ENCODE measurements around the gene DPYD. TPM values are rescaled to one million over a fixed set of nuclear protein-coding genes. Genes with fewer than 3 reads are reported as not detected.

Gene DPYD
- total RNA-seq, 1 donor from 2014 or later: 12.6 TPM

- no peak overlapping the region for H3K27ac Mint-ChIP-seq
- peaks cover 5% of the 10 kb centered on the region for H3K4me1 Mint-ChIP-seq
- no peaks in the 10 kb centered on the region for H3K9me3 Mint-ChIP-seq
- DNase-seq: no peak
- H3K36me3 Mint-ChIP-seq (ENCODE audit: low read depth): no peaks in the 10 kb centered on the region
- ChIA-PET CTCF (no interaction called here), POLR2A (no interaction called here)
- intact Hi-C loops (cut with micrococcal nuclease): no loop called here
- H3K27me3 Mint-ChIP-seq: no peaks in the 10 kb centered on the region
- no peak overlapping the region for H3K4me3 Mint-ChIP-seq
- no peak for ATAC-seq (ENCODE audit: low read depth)
- TF ChIP-seq CTCF (IDR thresholded peaks at IDR 0.05): no peak
Observed at GRCh38 chr1:97906567-97907241, 14.1 kb downstream of the DPYD start.

GRCh38 chr1:97905141-97905940 lies 15.5 kb downstream of the DPYD start:
- ATAC-seq (ENCODE audit: low read depth) (no peak), DNase-seq (no peak)
- intact Hi-C loops (cut with micrococcal nuclease): loop anchor here (2.0 kb wide), 1 partner anchor 15 kb away; no protein-coding TSS in a partner anchor
- Mint-ChIP-seq H3K9me3 (peaks cover 2% of the 10 kb centered on the region), H3K36me3 (ENCODE audit: low read depth) (no peaks in the 10 kb centered on the region), H3K4me3 (no peak overlapping the region), H3K4me1 (peaks cover 4% of the 10 kb centered on the region), H3K27me3 (no peaks in the 10 kb centered on the region), H3K27ac (no peak overlapping the region)
- ChIA-PET POLR2A (no interaction called here), CTCF (no interaction called here)
- TF ChIP-seq CTCF (IDR thresholded peaks at IDR 0.05): no peak

GRCh38 chr1:97904534-97904933 lies 16.3 kb downstream of the DPYD start:
- no peak for ATAC-seq (ENCODE audit: low read depth)
- TF ChIP-seq CTCF (IDR thresholded peaks at IDR 0.05): no peak
- Mint-ChIP-seq H3K27ac (no peak overlapping the region), H3K27me3 (no peaks in the 10 kb centered on the region), H3K9me3 (peaks cover 2% of the 10 kb centered on the region), H3K4me3 (no peak overlapping the region), H3K36me3 (ENCODE audit: low read depth) (no peaks in the 10 kb centered on the region), H3K4me1 (peaks cover 4% of the 10 kb centered on the region)
- POLR2A ChIA-PET: no interaction called here
- CTCF ChIA-PET: no interaction called here
- DNase-seq: no peak
- intact Hi-C loops (cut with micrococcal nuclease): loop anchor here (2.0 kb wide), 1 partner anchor 14 kb away; no protein-coding TSS in a partner anchor

- H3K4me1 Mint-ChIP-seq: peaks cover 4% of the 10 kb centered on the region
Observed at GRCh38 chr1:97903626-97904025, 17.2 kb downstream of the DPYD start.

More at GRCh38 chr1:97903626-97904025, 17.2 kb downstream of the DPYD start:
- POLR2A ChIA-PET: no interaction called here
- Mint-ChIP-seq H3K27me3 (no peaks in the 10 kb centered on the region), H3K4me3 (no peak overlapping the region), H3K36me3 (ENCODE audit: low read depth) (peaks cover 2% of the 10 kb centered on the region), H3K9me3 (peaks cover 2% of the 10 kb centered on the region), H3K27ac (no peak overlapping the region)
- TF ChIP-seq CTCF (IDR thresholded peaks at IDR 0.05): no peak
- CTCF ChIA-PET: no interaction called here
- intact Hi-C loops (cut with micrococcal nuclease): loop anchor here (2.0 kb wide), 1 partner anchor 13 kb away; no protein-coding TSS in a partner anchor
- DNase-seq (no peak), ATAC-seq (ENCODE audit: low read depth) (no peak)

All from activated B cell treated with CpG ODN at 0.5 μM for 24 hours (primary cell).